ENCODE results near the gene KIF16B. TPM values are rescaled to one million over a fixed set of nuclear protein-coding genes. Genes with fewer than 3 reads are reported as not detected.

The KIF16B gene
- total RNA-seq, 1 experiment from 2014 or later, result 16.6 TPM

GRCh38 chr20:16362642-16363041 lies 210.6 kb downstream of the KIF16B start:
- ChIA-PET POLR2A (no interaction called here), CTCF (no interaction called here)
- Histone ChIP-seq H3K27me3 (ENCODE audit: control insufficient read depth, insufficient read depth, low read length) (no peaks in the 10 kb centered on the region), H3K27ac (ENCODE audit: low read length) (no peak overlapping the region), H3K4me3 (ENCODE audit: low read depth in 2 of 2, low read length in 2 of 2) (no peak overlapping the region), H3K4me1 (ENCODE audit: control insufficient read depth, insufficient read depth, low read length) (no peaks in the 10 kb centered on the region), H3K36me3 (ENCODE audit: control insufficient read depth, insufficient read depth, low read length) (no peaks in the 10 kb centered on the region), H3K9me3 (ENCODE audit: control insufficient read depth, insufficient read depth, low read depth, low read length) (no peaks in the 10 kb centered on the region)
- DNase-seq (ENCODE audit: low read depth, low spot score) (no peak), ATAC-seq (no peak)
- in situ Hi-C loops (cut with HindIII; ENCODE audit: low pct_unique_long_range_greater_than_20kb, low sequenced_read_pairs) (no loop called here), intact Hi-C loops (cut with micrococcal nuclease; ENCODE audit: unreplicated experiment) (no loop called here)
- no peak for TF ChIP-seq TCF7L2 (IDR thresholded peaks at IDR 0.05; ENCODE audit: low read depth, low read length)
- no peak for TF ChIP-seq POLR2AphosphoS5 (IDR thresholded peaks at IDR 0.05; ENCODE audit: low read depth, low read length)
- TF ChIP-seq CTCF (IDR thresholded peaks at IDR 0.05), result no peak
- no peak for TF ChIP-seq SIN3A (IDR thresholded peaks at IDR 0.05; ENCODE audit: borderline replicate concordance, insufficient read depth, low read depth, low read length)
- TF ChIP-seq REST (IDR thresholded peaks at IDR 0.05; ENCODE audit: insufficient read depth in 1 of 2, low read depth in 2 of 2, low read length in 1 of 2), result no peak
- BruUV-seq (replicated peaks), result no TSS peak

- Histone ChIP-seq H3K9me3 (ENCODE audit: control insufficient read depth, insufficient read depth, low read depth, low read length) (no peaks in the 10 kb centered on the region), H3K36me3 (ENCODE audit: control insufficient read depth, insufficient read depth, low read length) (no peaks in the 10 kb centered on the region), H3K4me3 (ENCODE audit: low read depth in 2 of 2, low read length in 2 of 2) (no peak overlapping the region), H3K27me3 (ENCODE audit: control insufficient read depth, insufficient read depth, low read length) (no peaks in the 10 kb centered on the region), H3K4me1 (ENCODE audit: control insufficient read depth, insufficient read depth, low read length) (no peaks in the 10 kb centered on the region), H3K27ac (ENCODE audit: low read length) (no peak overlapping the region)
- DNase-seq (ENCODE audit: low read depth, low spot score), result no peak
- ATAC-seq, result no peak
- POLR2A ChIA-PET, result no interaction called here
- intact Hi-C loops (cut with micrococcal nuclease; ENCODE audit: unreplicated experiment) (no loop called here), in situ Hi-C loops (cut with HindIII; ENCODE audit: low pct_unique_long_range_greater_than_20kb, low sequenced_read_pairs) (no loop called here)
- no peak for TF ChIP-seq TCF7L2 (IDR thresholded peaks at IDR 0.05; ENCODE audit: low read depth, low read length)
- CTCF ChIA-PET, result no interaction called here
- no TSS peak for BruUV-seq (replicated peaks)
Observed at GRCh38 chr20:16360668-16361067, 212.6 kb downstream of the KIF16B start.

GRCh38 chr20:16353417-16353781 lies 219.8 kb downstream of the KIF16B start:
- in situ Hi-C loops (cut with HindIII; ENCODE audit: low pct_unique_long_range_greater_than_20kb, low sequenced_read_pairs) (no loop called here), intact Hi-C loops (cut with micrococcal nuclease; ENCODE audit: unreplicated experiment) (no loop called here)
- TF ChIP-seq REST (IDR thresholded peaks at IDR 0.05; ENCODE audit: insufficient read depth in 1 of 2, low read depth in 2 of 2, low read length in 1 of 2), result no peak
- no peak for TF ChIP-seq POLR2AphosphoS5 (IDR thresholded peaks at IDR 0.05; ENCODE audit: low read depth, low read length)
- TF ChIP-seq TCF7L2 (IDR thresholded peaks at IDR 0.05; ENCODE audit: low read depth, low read length), result no peak
- no peak for TF ChIP-seq CTCF (IDR thresholded peaks at IDR 0.05)
- TF ChIP-seq SIN3A (IDR thresholded peaks at IDR 0.05; ENCODE audit: borderline replicate concordance, insufficient read depth, low read depth, low read length), result no peak
- ATAC-seq, result no peak
- CTCF ChIA-PET, result no interaction called here
- no peaks in the 10 kb centered on the region for H3K27me3 ChIP-seq (ENCODE audit: control insufficient read depth, insufficient read depth, low read length)
- no peak for DNase-seq (ENCODE audit: low read depth, low spot score)
- no peaks in the 10 kb centered on the region for H3K9me3 ChIP-seq (ENCODE audit: control insufficient read depth, insufficient read depth, low read depth, low read length)
- POLR2A ChIA-PET, result no interaction called here
- no peak overlapping the region for H3K4me3 ChIP-seq (ENCODE audit: low read depth in 2 of 2, low read length in 2 of 2)
- H3K36me3 ChIP-seq (ENCODE audit: control insufficient read depth, insufficient read depth, low read length), result no peaks in the 10 kb centered on the region
- no peak overlapping the region for H3K27ac ChIP-seq (ENCODE audit: low read length)
- no peaks in the 10 kb centered on the region for H3K4me1 ChIP-seq (ENCODE audit: control insufficient read depth, insufficient read depth, low read length)
- BruUV-seq (replicated peaks), result no TSS peak
